HepG2 (cell line): ENCODE measurements around the gene ABCC9. TPM values are rescaled to one million over a fixed set of nuclear protein-coding genes. Genes with fewer than 3 reads are reported as not detected.
A peak's percentile ranks its signal among the peaks of the same experiment; 100 is the strongest.

ENCODE experiments used
- AKNA ChIP-seq: sonication (generic); formaldehyde crosslinking; IDR thresholded peaks from 2 replicates; pipeline ENCODE4 v1.4.0; 2020; ENCODE audit warnings: missing genetic modification reagents, borderline replicate concordance
- ATF2 ChIP-seq: sonication (generic); formaldehyde crosslinking; IDR thresholded peaks from 2 replicates; pipeline ENCODE4 v1.4.0; 2020; ENCODE audit warnings: missing genetic modification reagents
- CENPBD1 ChIP-seq: sonication (generic); formaldehyde crosslinking; IDR thresholded peaks from 2 replicates; pipeline ENCODE4 v1.8.0; 2022; ENCODE audit warnings: missing genetic modification reagents, low read depth, mild to moderate bottlenecking, borderline replicate concordance
- FOXA1 ChIP-seq, 2 experiments: fragments of 450-650 bp in 1 of 2; sonication (generic) in 1 of 2; formaldehyde crosslinking in 1 of 2; IDR thresholded peaks; 2 replicates each; pipeline versions ENCODE4 v1.4.0 to v1.6.1; 2016 to 2020; ENCODE audit warnings: missing genetic modification reagents in 1 of 2
- HMGXB4 ChIP-seq, 2 experiments: sonication (generic) in 1 of 2; formaldehyde crosslinking in 1 of 2; IDR thresholded peaks; 2 replicates each; pipeline versions ENCODE4 v1.4.0 to v1.6.1; 2018 to 2020; ENCODE audit warnings: missing genetic modification reagents in 2 of 2, borderline replicate concordance in 1 of 2, low read depth in 1 of 2, mild to moderate bottlenecking in 1 of 2, missing biosample characterization in 1 of 2
- JARID2 ChIP-seq: sonication (generic); formaldehyde crosslinking; IDR thresholded peaks from 2 replicates; pipeline ENCODE4 v1.8.1; 2023; ENCODE audit warnings: missing genetic modification reagents, inconsistent platforms; ENCODE audit not compliant: insufficient replicate concordance
- SNAPC2 ChIP-seq: sonication (generic); formaldehyde crosslinking; IDR thresholded peaks from 2 replicates; pipeline ENCODE4 v1.8.1; 2022; ENCODE audit warnings: mild to moderate bottlenecking, missing genetic modification reagents
- SRY ChIP-seq: sonication (generic); formaldehyde crosslinking; IDR thresholded peaks from 2 replicates; pipeline ENCODE4 v1.8.0; 2022; ENCODE audit warnings: mild to moderate bottlenecking, missing genetic modification reagents
- TBX2 ChIP-seq: sonication (generic); formaldehyde crosslinking; IDR thresholded peaks from 2 replicates; pipeline ENCODE4 v1.5.0; 2020; ENCODE audit warnings: missing genetic modification reagents, mild to moderate bottlenecking, borderline replicate concordance
- THAP8 ChIP-seq: sonication (generic); formaldehyde crosslinking; IDR thresholded peaks from 2 replicates; pipeline ENCODE4 v1.5.1; 2020; ENCODE audit warnings: missing genetic modification reagents, mild to moderate bottlenecking, borderline replicate concordance
- ZNF326 ChIP-seq: sonication (generic); formaldehyde crosslinking; IDR thresholded peaks from 2 replicates; pipeline ENCODE4 v1.4.0; 2020; ENCODE audit warnings: missing genetic modification reagents, borderline replicate concordance
- ZNF33A ChIP-seq: sonication (generic); formaldehyde crosslinking; IDR thresholded peaks from 2 replicates; pipeline ENCODE4 v1.5.1; 2020; ENCODE audit warnings: missing genetic modification reagents, mild to moderate bottlenecking, moderate library complexity, borderline replicate concordance
- ZNF362 ChIP-seq: sonication (generic); formaldehyde crosslinking; IDR thresholded peaks from 2 replicates; pipeline ENCODE4 v1.4.0; 2020; ENCODE audit warnings: missing genetic modification reagents, mild to moderate bottlenecking, borderline replicate concordance
- ZNF740 ChIP-seq: sonication (generic); formaldehyde crosslinking; IDR thresholded peaks from 2 replicates; pipeline ENCODE4 v1.4.0; 2020; ENCODE audit warnings: missing genetic modification reagents
- ZNF816 ChIP-seq: sonication (generic); formaldehyde crosslinking; IDR thresholded peaks from 2 replicates; pipeline ENCODE4 v1.8.0; 2022; ENCODE audit warnings: missing genetic modification reagents, mild to moderate bottlenecking, borderline replicate concordance
- polyA plus RNA-seq, 8 experiments: library from polyadenylated mRNA; depleted of rRNA in 3 of 8; stranded (reverse) in 7 of 8; unstranded in 1 of 8; fragments of >200 nt; fragmentation: Illumina TruSeq in 4 of 8; extraction: Trizol in 4 of 8; gene quantifications; 2 replicates each; pipeline versions ENCODE4 v1.2.1 to v1.2.3, GENCODE V29; 2011 to 2016; ENCODE audit warnings: low read depth in 4 of 8, missing spikeins in 1 of 8, mixed read lengths in 1 of 8; ENCODE audit not compliant: insufficient read depth in 1 of 8
- total RNA-seq, 5 experiments: library from RNA; depleted of rRNA; stranded (reverse); fragments of >200 nt; fragmentation: Illumina TruSeq; extraction: Trizol; gene quantifications; 2 replicates each; pipeline ENCODE4 v1.2.3, GENCODE V29; 2016; ENCODE audit warnings: low read depth in 1 of 5

The ABCC9 gene
- total and polyA plus RNA-seq, 2 of the 13 experiments (the other 11 are each of a cell fraction or from before 2014, with no cell fraction given), result not detected

- TF ChIP-seq ZNF33A (no peak), ZNF816 (CRISPR knock-in tag) (no peak), ATF2 (CRISPR knock-in tag) (0 out of 2 replicates have a peak, but pooled peaks have one; percentile 58), THAP8 (no peak), FOXA1 (IDR thresholded peaks at IDR 0.05) (no peak), FOXA1 (CRISPR knock-in tag; IDR thresholded peaks at IDR 0.05) (no peak), CENPBD1 (CRISPR knock-in tag) (no peak), JARID2 (CRISPR knock-in tag) (no peak), AKNA (CRISPR knock-in tag) (no peak), SNAPC2 (CRISPR knock-in tag) (no peak), ZNF326 (CRISPR knock-in tag) (no peak), ZNF740 (CRISPR knock-in tag) (no peak), ZNF362 (CRISPR knock-in tag) (no peak), SRY (CRISPR knock-in tag) (no peak), TBX2 (CRISPR knock-in tag) (no peak), HMGXB4 (CRISPR knock-in tag; IDR thresholded peaks at IDR 0.05; ENCODE audit: borderline replicate concordance in 1 of 2, low read depth in 1 of 2) (no peak)
Observed at GRCh38 chr12:21819236-21819635, 122.0 kb downstream of the ABCC9 start (continued).
